GM10266 (cell line): Measurements from ENCODE around the gene NR1H4.
A peak's percentile ranks its signal among the peaks of the same experiment; 100 is the strongest.
"Not testable (repeated sequence)": the region's sequence is repeated elsewhere in the genome, so short reads cannot be mapped to it uniquely, and the experiment has no call there.

Experiments used
- DNase-seq: peaks from one replicate; pipeline ENCODE4 v3.0.0; 2012; ENCODE audit errors: extremely low spot score
- TF ChIP-seq, protein P1 (sequence below): IDR thresholded peaks from 2 replicates; pipeline ENCODE4 v1.5.1; 2012; ENCODE audit warnings: mild to moderate bottlenecking, low read depth; ENCODE audit not compliant: control insufficient read depth, insufficient read depth; ENCODE audit errors: missing control alignments

NR1H4 gene

GRCh38 chr12:100553936-100554335 is 80.3 kb downstream of the NR1H4 start:
- no peak for DNase-seq
- TF ChIP-seq, protein P1, sequence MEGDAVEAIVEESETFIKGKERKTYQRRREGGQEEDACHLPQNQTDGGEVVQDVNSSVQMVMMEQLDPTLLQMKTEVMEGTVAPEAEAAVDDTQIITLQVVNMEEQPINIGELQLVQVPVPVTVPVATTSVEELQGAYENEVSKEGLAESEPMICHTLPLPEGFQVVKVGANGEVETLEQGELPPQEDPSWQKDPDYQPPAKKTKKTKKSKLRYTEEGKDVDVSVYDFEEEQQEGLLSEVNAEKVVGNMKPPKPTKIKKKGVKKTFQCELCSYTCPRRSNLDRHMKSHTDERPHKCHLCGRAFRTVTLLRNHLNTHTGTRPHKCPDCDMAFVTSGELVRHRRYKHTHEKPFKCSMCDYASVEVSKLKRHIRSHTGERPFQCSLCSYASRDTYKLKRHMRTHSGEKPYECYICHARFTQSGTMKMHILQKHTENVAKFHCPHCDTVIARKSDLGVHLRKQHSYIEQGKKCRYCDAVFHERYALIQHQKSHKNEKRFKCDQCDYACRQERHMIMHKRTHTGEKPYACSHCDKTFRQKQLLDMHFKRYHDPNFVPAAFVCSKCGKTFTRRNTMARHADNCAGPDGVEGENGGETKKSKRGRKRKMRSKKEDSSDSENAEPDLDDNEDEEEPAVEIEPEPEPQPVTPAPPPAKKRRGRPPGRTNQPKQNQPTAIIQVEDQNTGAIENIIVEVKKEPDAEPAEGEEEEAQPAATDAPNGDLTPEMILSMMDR, result no peak

- TF ChIP-seq, protein P1, result peak; percentile 55
- peak; percentile 23 for DNase-seq
These were observed 81.0 kb downstream of the NR1H4 start for GRCh38 chr12:100554608-100555077.

- TF ChIP-seq, protein P1, result no peak
- DNase-seq, result no peak
These were observed 82.1 kb downstream of the NR1H4 start for GRCh38 chr12:100555722-100556121.

DNA sequence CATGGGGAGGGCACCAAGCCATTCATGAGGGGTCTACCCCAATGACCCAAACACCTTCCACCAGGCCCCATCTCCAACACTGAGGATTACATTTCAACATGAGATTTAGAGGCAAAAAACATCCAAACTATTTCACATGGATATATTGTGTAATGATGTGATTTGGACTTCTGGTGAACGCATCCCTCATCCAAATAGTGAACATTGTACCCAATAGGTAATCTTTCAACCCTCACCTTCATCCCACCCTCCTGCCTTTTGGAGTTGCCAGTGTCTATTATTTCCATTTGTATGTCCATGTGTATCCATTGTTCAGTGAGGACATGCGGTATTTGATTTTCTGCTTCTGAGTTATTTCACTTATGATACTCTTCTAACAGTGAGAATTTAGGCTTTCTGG is 83.7 kb downstream of the NR1H4 start:
- TF ChIP-seq, protein P1, result no peak
- DNase-seq, result no peak

GRCh38 chr12:100559261-100559660 is 85.6 kb downstream of the NR1H4 start:
- not testable (repeated sequence) for DNase-seq

DNA sequence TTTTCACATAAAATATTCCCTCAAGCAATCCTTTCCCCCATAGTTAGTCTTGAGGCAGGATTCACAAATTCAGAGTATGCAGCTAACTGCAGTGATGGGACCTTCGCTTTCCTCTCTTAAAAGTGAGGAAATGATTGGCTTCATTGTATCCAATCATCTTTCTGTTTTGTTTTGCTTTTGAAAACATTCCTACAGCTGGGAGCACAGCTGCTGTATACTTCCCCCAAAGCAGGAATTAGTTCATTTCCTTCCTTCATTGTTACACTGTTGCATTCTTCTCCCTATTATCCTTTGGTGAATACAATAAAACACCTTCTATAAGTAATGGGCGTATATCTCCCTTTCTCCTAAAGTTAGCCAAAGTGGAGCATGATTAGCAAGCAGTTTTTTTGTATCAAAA is 90.4 kb downstream of the NR1H4 start:
- TF ChIP-seq, protein P1, result no peak
- DNase-seq, result no peak

GRCh38 chr12:100564905-100565467 is 91.3 kb downstream of the NR1H4 start:
- TF ChIP-seq, protein P1, result no peak

More at GRCh38 chr12:100564905-100565467, 91.3 kb downstream of the NR1H4 start:
- no peak for DNase-seq
